Frontal cortex (tissue), 4 donors: ENCODE results near the gene FAM32A. TPM values are rescaled to one million over a fixed set of nuclear protein-coding genes. Genes with fewer than 3 reads are reported as not detected.

ENCODE experiments used
- DNase-seq, 2 donors: peaks; one replicate each; pipeline ENCODE4 v3.0.0; 2012; ENCODE audit warnings: low spot score in 2 of 2
- FAIRE-seq: peaks from 2 replicates; lab custom pipeline; 2012; peaks lifted over from hg19 to GRCh38; lab: Jason Lieb, UNC
- small RNA-seq: library from RNA; depleted of rRNA; stranded (forward); fragments of <200 nt; gene quantifications from one replicate; pipeline ENCODE3, GENCODE V24; 2014
- total RNA-seq: library from RNA; depleted of rRNA; stranded (reverse); fragments of >200 nt; gene quantifications from one replicate; pipeline ENCODE4 v1.2.3, GENCODE V29; 2014
- donor health status: control.
- donor health status: control.
- donor health status: control.

FAM32A gene
- total RNA-seq, 1 donor from 2014 or later: 122 TPM

GRCh38 chr19:16235811-16236652 lies 50.8 kb downstream of the FAM32A start:
- DNase-seq (no peak), FAIRE-seq (no peak)

Small RNA genes within 50 kb of the gene (small RNA-seq; reads per million reads assigned to genes)
- gene RF00017: not detected

Other genes starting within 250 kb of the FAM32A start
- not detected for gene OR10H4, start 236.4 kb upstream of the FAM32A start, total RNA-seq
- 86.0 TPM for gene TPM4, start 108.9 kb upstream of the FAM32A start, total RNA-seq
- gene RAB8A, start 73.5 kb upstream of the FAM32A start, total RNA-seq: 45.2 TPM
- under 0.01 TPM for gene HSH2D, start 41.7 kb upstream of the FAM32A start, total RNA-seq
- not detected for gene CIB3, start 11.9 kb upstream of the FAM32A start, total RNA-seq
- 28.1 TPM for gene AP1M1, start 12.5 kb downstream of the FAM32A start, total RNA-seq
- 2.4 TPM for gene KLF2, start 139.4 kb downstream of the FAM32A start, total RNA-seq